ENCODE results near the gene MTURN. TPM values are rescaled to one million over a fixed set of nuclear protein-coding genes. Genes with fewer than 3 reads are reported as not detected.

MTURN gene
- total and polyA plus RNA-seq, 3 experiments from 2014 or later: 4.9 to 6.2 (median 4.9) TPM

DNA sequence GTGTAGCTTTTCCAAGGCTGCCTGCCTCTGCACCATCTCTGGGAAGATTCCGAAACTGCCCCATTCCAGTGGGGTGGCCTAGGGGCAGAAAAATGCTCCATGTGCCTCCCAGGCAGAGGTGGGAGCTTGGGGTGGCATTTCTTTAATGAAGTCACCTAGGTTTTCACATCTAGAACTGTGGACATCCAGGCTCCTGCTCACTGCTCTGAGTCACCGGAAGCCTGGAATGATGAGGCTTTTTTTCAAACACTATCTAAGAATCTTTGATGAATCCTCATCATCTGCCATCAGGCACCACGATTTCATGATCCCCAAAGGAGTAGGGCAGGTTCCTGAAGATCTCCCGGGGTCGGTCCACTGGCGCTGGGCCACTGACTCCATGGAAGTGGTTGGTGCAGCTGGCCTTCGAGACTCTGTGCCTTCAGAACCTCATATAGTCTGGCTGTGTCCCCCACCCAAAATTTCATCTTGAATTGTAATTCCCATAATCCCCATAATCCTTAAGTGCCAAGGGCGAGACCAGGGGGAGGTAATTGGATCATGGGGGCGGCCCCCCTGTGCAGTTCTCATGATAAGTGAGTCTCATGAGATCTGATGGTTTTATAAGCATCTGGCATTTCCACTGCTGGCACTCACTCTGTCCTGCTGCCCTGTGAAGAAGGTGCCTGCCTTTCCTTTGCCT is 37.1 kb downstream of the MTURN start:
- CTCF ChIA-PET: no interaction called here
- POLR2A ChIA-PET: no interaction called here

DNA sequence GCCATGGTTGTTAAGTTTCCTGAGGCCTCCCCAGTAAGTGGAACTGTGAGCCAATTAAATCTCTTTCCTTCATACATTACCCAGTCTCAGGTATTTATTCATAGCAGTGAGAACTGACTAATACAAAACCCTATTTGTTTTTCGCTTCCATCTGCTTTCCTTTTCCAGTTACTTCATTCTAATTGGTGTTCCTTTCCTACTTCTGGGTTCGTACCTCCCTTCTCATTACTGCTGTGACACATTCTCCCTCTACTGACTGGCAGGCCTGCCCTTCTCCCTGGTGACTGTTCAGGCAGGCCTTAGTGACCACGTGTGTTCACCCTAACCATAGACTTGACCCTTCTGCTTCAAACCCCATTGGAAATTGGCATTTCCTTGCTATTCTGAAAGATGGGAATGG is 37.7 kb downstream of the MTURN start:
- no peaks in the 10 kb centered on the region for H3K4me1 ChIP-seq (ENCODE audit: insufficient read depth, low read length)
- H3K9me3 ChIP-seq (ENCODE audit: low read length): no peaks in the 10 kb centered on the region
- Mint-ChIP-seq H3K4me3 (no peak overlapping the region), H3K27ac (peak overlapping the region in 1 of 8 donors; percentile 43), H3K36me3 (peaks cover 0 to 4% (median 1%) of the 10 kb centered on the region in 3 donors), H3K4me1 (peaks cover 2 to 6% (median 5%) of the 10 kb centered on the region in 3 donors), H3K27me3 (peaks cover 0 to 5% of the 10 kb centered on the region in 2 donors), H3K9me3 (no peaks in the 10 kb centered on the region)
- ChIA-PET POLR2A (no interaction called here), CTCF (interaction anchor here (1.4 kb wide), 1 partner anchor 8 kb away, joined by 4 read pairs; no protein-coding TSS in a partner anchor)
- no peak overlapping the region for H3K27ac ChIP-seq (ENCODE audit: low read depth, low read length)
- no peak overlapping the region for H3K4me3 ChIP-seq (ENCODE audit: low read length)
- no peaks in the 10 kb centered on the region for H3K27me3 ChIP-seq (ENCODE audit: insufficient read depth, low read length, poor library complexity, severe bottlenecking)
- DNase-seq: no peak
- no peaks in the 10 kb centered on the region for H3K36me3 ChIP-seq (ENCODE audit: insufficient read depth, low read length)

More for the DNA sequence above, 37.1 kb downstream of the MTURN start:
- no peak overlapping the region for H3K27ac ChIP-seq (ENCODE audit: low read depth, low read length)
- no peak for DNase-seq
- no peaks in the 10 kb centered on the region for H3K9me3 ChIP-seq (ENCODE audit: low read length)
- Mint-ChIP-seq H3K27me3 (peaks cover 0 to 5% of the 10 kb centered on the region in 2 donors), H3K27ac (no peak overlapping the region), H3K36me3 (peaks cover 0 to 4% (median 1%) of the 10 kb centered on the region in 3 donors), H3K4me3 (no peak overlapping the region), H3K4me1 (peaks cover 2 to 4% (median 3%) of the 10 kb centered on the region in 3 donors), H3K9me3 (no peaks in the 10 kb centered on the region)
- H3K4me3 ChIP-seq (ENCODE audit: low read length): no peak overlapping the region
- H3K4me1 ChIP-seq (ENCODE audit: insufficient read depth, low read length): no peaks in the 10 kb centered on the region
- no peaks in the 10 kb centered on the region for H3K36me3 ChIP-seq (ENCODE audit: insufficient read depth, low read length)
- no peaks in the 10 kb centered on the region for H3K27me3 ChIP-seq (ENCODE audit: insufficient read depth, low read length, poor library complexity, severe bottlenecking)

GRCh38 chr7:30173058-30173897 is 38.5 kb downstream of the MTURN start:
- H3K36me3 ChIP-seq (ENCODE audit: insufficient read depth, low read length): no peaks in the 10 kb centered on the region
- Mint-ChIP-seq H3K9me3 (no peaks in the 10 kb centered on the region), H3K27ac (no peak overlapping the region), H3K36me3 (peaks cover 0 to 1% (median 0%) of the 10 kb centered on the region in 3 donors), H3K4me1 (peaks cover 5 to 8% (median 6%) of the 10 kb centered on the region in 3 donors), H3K27me3 (peaks cover 0 to 5% of the 10 kb centered on the region in 2 donors), H3K4me3 (no peak overlapping the region)
- H3K4me3 ChIP-seq (ENCODE audit: low read length): no peak overlapping the region
- H3K27ac ChIP-seq (ENCODE audit: low read depth, low read length): no peak overlapping the region
- H3K9me3 ChIP-seq (ENCODE audit: low read length): no peaks in the 10 kb centered on the region
- no peak for DNase-seq
- H3K27me3 ChIP-seq (ENCODE audit: insufficient read depth, low read length, poor library complexity, severe bottlenecking): no peaks in the 10 kb centered on the region
- H3K4me1 ChIP-seq (ENCODE audit: insufficient read depth, low read length): no peaks in the 10 kb centered on the region
- POLR2A ChIA-PET: no interaction called here
- CTCF ChIA-PET: interaction anchor here (0.7 to 1.4 kb wide), 2 partner anchors 8 to 19 kb away, joined by 3 to 4 read pairs; no protein-coding TSS in a partner anchor

GRCh38 chr7:30175180-30175579 is 40.4 kb downstream of the MTURN start:
- ChIA-PET POLR2A (no interaction called here), CTCF (interaction anchor here (1.9 kb wide), 1 partner anchor 13 kb away, joined by 5 read pairs; no protein-coding TSS in a partner anchor)
- DNase-seq: no peak
- Histone ChIP-seq H3K27ac (ENCODE audit: low read depth, low read length) (no peak overlapping the region), H3K27me3 (ENCODE audit: insufficient read depth, low read length, poor library complexity, severe bottlenecking) (no peaks in the 10 kb centered on the region), H3K4me1 (ENCODE audit: insufficient read depth, low read length) (peaks cover 4% of the 10 kb centered on the region), H3K4me3 (ENCODE audit: low read length) (no peak overlapping the region), H3K9me3 (ENCODE audit: low read length) (no peaks in the 10 kb centered on the region), H3K36me3 (ENCODE audit: insufficient read depth, low read length) (no peaks in the 10 kb centered on the region)
- H3K36me3 Mint-ChIP-seq: no peaks in the 10 kb centered on the region
- no peak overlapping the region for H3K27ac Mint-ChIP-seq
- peaks cover 12 to 24% (median 16%) of the 10 kb centered on the region in 3 donors for H3K4me1 Mint-ChIP-seq
- peaks cover 0 to 5% of the 10 kb centered on the region in 2 donors for H3K27me3 Mint-ChIP-seq
- H3K4me3 Mint-ChIP-seq: no peak overlapping the region
- H3K9me3 Mint-ChIP-seq: no peaks in the 10 kb centered on the region

DNA sequence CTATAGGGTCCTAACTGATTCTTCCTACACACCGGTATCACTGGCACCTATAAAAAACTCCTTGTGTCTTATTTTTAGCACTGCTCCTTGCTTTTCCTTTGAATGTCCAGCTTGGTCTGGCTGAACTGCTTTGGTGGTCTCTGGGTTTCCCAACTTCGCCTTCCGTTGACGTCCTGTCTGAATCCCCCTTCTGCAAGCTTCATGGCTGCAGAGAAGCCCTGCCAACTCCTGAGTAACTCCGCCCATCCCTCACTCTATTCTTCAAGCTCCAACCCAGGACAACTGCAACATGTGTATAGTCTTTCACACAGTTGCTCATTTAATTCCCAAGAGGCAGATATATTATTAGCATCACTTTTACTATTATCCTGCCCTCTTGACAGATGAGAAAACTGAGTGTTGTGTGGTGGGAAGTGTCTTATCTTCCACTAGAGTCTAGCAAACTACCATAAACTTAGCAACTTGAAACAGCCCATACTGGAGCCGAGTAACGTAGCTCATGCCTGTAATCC is 40.9 kb downstream of the MTURN start:
- Mint-ChIP-seq H3K4me1 (peaks cover 12 to 24% (median 16%) of the 10 kb centered on the region in 3 donors), H3K9me3 (no peaks in the 10 kb centered on the region), H3K27ac (peak overlapping the region in 1 of 8 donors; percentile 13), H3K36me3 (no peaks in the 10 kb centered on the region), H3K4me3 (no peak overlapping the region), H3K27me3 (peaks cover 0 to 5% of the 10 kb centered on the region in 2 donors)
- CTCF ChIA-PET: interaction anchor here (1.9 kb wide), 1 partner anchor 14 kb away, joined by 5 read pairs; no protein-coding TSS in a partner anchor
- DNase-seq: no peak
- peaks cover 4% of the 10 kb centered on the region for H3K4me1 ChIP-seq (ENCODE audit: insufficient read depth, low read length)
- H3K4me3 ChIP-seq (ENCODE audit: low read length): no peak overlapping the region
- POLR2A ChIA-PET: no interaction called here
- no peaks in the 10 kb centered on the region for H3K27me3 ChIP-seq (ENCODE audit: insufficient read depth, low read length, poor library complexity, severe bottlenecking)
- no peaks in the 10 kb centered on the region for H3K36me3 ChIP-seq (ENCODE audit: insufficient read depth, low read length)
- no peaks in the 10 kb centered on the region for H3K9me3 ChIP-seq (ENCODE audit: low read length)
- no peak overlapping the region for H3K27ac ChIP-seq (ENCODE audit: low read depth, low read length)

- Mint-ChIP-seq H3K9me3 (no peaks in the 10 kb centered on the region), H3K4me1 (peaks cover 12 to 24% (median 16%) of the 10 kb centered on the region in 3 donors), H3K27me3 (peaks cover 0 to 7% of the 10 kb centered on the region in 2 donors), H3K4me3 (peak overlapping the region in 1 of 7 donors; percentile 41), H3K27ac (no peak overlapping the region), H3K36me3 (no peaks in the 10 kb centered on the region)
- no peak for DNase-seq
- Histone ChIP-seq H3K4me1 (ENCODE audit: insufficient read depth, low read length) (peaks cover 4% of the 10 kb centered on the region), H3K9me3 (ENCODE audit: low read length) (no peaks in the 10 kb centered on the region), H3K27me3 (ENCODE audit: insufficient read depth, low read length, poor library complexity, severe bottlenecking) (no peaks in the 10 kb centered on the region), H3K27ac (ENCODE audit: low read depth, low read length) (no peak overlapping the region), H3K4me3 (ENCODE audit: low read length) (no peak overlapping the region), H3K36me3 (ENCODE audit: insufficient read depth, low read length) (no peaks in the 10 kb centered on the region)
- POLR2A ChIA-PET: no interaction called here
- CTCF ChIA-PET: interaction anchor here (1.9 kb wide), 1 partner anchor 15 kb away, joined by 5 read pairs; no protein-coding TSS in a partner anchor
These were observed 41.8 kb downstream of the MTURN start for GRCh38 chr7:30176463-30177109.

DNA sequence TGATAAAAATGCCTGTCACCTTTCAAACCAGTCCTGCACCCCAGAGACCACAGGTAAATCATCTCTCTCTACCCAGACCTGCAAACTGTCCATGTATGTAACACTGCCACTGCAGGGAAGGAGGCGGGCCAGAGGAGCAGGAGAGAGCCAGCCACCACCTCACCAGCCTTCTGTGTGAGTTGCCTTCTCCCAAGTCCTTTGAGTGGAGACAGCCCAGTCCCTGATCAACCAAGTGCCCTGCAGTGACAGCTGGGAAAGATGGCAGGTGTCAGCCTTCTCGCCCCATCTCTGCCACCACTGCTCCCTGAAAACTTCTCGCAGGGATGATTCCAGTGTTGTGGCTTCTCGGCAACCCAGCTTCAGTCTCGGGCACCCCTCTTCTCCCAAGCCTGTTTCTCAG is 42.4 kb downstream of the MTURN start:
- Histone ChIP-seq H3K27ac (ENCODE audit: low read depth, low read length) (no peak overlapping the region), H3K27me3 (ENCODE audit: insufficient read depth, low read length, poor library complexity, severe bottlenecking) (no peaks in the 10 kb centered on the region), H3K4me1 (ENCODE audit: insufficient read depth, low read length) (peaks cover 4% of the 10 kb centered on the region), H3K4me3 (ENCODE audit: low read length) (no peak overlapping the region), H3K9me3 (ENCODE audit: low read length) (no peaks in the 10 kb centered on the region), H3K36me3 (ENCODE audit: insufficient read depth, low read length) (no peaks in the 10 kb centered on the region)
- Mint-ChIP-seq H3K27ac (peak overlapping the region in 1 of 8 donors; percentile 36), H3K36me3 (no peaks in the 10 kb centered on the region), H3K27me3 (peaks cover 0 to 5% of the 10 kb centered on the region in 2 donors), H3K4me3 (peak overlapping the region in 1 of 7 donors; percentile 41), H3K9me3 (no peaks in the 10 kb centered on the region), H3K4me1 (peaks cover 12 to 24% (median 16%) of the 10 kb centered on the region in 3 donors)
- POLR2A ChIA-PET: no interaction called here
- CTCF ChIA-PET: interaction anchor here (0.5 kb wide), 1 partner anchor 85 kb away, joined by 4 read pairs; no protein-coding TSS in a partner anchor
- DNase-seq: no peak

Data from CD8-positive, alpha-beta memory T cell (primary cell).